HG03442 (cell line): ENCODE measurements around the gene SFPQ.
"Not testable (repeated sequence)": the region's sequence is repeated elsewhere in the genome, so short reads cannot be mapped to it uniquely, and the experiment has no call there.

Experiments used
- ATAC-seq: cut with Tn5 transposase; IDR thresholded peaks from one replicate; pipeline ENCODE4 v1.9.1; 2021; ENCODE audit warnings: mild to moderate bottlenecking, moderate library complexity; ENCODE audit not compliant: unreplicated experiment

Gene SFPQ

DNA sequence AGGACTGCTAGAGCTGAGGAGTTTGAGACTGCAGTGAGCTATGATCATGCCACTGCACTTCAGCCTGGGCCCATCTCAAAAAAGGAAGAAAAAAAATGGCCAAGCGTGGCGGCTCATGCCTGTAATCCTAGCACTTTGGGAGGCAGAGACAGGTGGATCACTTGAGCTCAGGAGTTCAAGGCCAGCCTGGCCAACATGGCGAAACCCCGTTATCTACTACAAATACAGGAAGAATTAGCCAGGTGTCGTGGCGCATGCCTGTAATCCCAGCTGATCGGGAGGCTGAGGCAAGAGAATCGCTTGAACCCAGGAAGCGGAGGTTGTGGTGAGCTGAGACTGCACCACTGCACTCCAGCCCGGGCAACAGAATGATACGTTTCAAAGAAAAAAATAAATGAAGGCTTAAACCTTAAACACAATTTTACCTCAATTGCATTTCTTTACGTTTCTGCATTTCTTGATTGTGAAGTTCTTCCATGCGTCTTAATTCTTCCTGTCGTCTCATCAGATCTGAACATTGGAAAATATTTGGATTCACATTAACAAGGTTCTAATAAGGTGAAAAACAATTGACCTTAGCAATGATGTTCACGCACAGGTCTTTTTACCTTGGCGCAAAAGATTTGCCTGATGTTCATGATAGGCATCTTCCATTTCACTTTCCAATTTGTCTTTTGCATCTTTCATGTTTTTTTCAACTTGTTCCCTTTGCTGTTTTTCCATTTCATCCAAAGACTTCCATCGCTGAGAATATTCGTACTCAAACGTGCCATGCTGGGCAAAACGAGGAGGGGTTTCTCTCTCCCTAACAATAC lies 4.2 kb downstream of the SFPQ start:
- ATAC-seq = no peak

DNA sequence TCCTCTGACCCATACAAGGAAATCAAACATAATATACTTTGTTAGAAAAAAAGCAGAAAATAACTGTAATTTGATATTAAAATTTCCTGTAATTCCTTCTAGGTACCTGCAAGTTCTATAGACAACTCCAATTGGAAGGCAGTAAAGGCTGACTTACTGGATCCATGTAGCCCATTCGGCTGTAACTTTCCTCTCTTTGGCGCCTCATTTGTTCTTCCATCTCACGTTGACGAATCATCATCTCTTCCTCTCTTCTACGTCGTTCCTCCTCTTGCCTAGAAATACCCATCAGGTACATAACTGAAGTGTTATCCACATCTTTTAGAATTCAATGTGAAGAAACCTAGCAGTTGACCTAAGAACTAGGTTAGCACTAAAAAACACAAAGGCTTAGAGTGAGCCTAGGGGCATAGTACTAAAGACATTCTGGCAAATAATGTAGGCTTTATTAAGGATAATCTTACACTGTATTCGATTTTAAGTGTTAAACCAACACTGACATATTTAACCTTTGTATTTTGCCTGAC lies 5.1 kb downstream of the SFPQ start:
- ATAC-seq = no peak

GRCh38 chr1:35186239-35186638 lies 6.7 kb downstream of the SFPQ start:
- no peak for ATAC-seq

DNA sequence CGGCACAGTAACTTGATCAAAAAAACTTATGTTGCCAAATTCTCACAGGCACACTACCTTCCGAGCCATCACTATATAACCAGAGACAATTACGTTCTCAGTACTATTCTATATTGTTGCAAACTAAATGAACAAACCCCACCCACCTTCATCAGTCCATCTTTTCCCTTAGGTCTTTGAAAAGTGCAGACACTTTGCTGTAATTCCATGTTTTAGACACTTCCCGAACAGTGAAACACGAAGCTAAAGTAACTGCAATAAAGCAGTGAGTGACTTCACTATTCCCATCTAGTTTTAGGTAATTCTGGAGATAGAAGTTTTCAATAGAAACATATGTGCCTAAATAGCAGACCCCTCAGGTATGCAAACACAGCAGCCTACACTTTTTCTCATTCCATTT lies 7.7 kb downstream of the SFPQ start:
- no peak for ATAC-seq

- ATAC-seq = no peak
These were observed 8.3 kb downstream of the SFPQ start for GRCh38 chr1:35184495-35185199.

DNA sequence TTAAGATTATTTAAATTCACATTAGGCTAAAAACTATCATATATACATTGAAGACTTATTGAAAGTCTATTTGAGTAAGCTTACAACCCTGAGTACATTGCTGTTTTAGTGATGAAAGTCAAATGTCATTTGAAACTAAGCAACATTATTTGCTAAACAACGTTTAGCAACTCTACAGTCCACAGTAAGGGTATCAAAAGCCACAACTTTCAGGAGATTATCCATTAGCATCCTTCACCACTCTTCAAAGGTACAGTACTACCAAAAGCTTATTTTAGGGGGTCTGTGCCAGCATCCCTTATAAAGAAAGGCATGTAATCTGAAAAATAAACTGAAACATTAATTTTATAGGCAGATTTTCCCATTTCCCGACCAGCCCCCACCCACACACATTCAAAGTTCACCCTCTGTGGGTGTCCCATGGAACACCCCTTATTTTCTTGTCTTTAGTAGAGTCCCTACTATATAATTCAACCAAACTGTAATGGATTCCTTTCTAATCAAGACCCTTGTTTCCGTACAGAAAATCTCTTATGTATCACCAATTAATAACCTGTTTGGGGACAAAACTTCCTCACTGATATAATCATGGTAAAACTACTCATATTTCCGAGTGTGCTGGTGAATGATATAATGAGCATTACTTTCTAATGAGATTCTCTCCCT lies 11.0 kb downstream of the SFPQ start:
- no peak for ATAC-seq

GRCh38 chr1:35180776-35181374 lies 12.1 kb downstream of the SFPQ start:
- no peak for ATAC-seq

DNA sequence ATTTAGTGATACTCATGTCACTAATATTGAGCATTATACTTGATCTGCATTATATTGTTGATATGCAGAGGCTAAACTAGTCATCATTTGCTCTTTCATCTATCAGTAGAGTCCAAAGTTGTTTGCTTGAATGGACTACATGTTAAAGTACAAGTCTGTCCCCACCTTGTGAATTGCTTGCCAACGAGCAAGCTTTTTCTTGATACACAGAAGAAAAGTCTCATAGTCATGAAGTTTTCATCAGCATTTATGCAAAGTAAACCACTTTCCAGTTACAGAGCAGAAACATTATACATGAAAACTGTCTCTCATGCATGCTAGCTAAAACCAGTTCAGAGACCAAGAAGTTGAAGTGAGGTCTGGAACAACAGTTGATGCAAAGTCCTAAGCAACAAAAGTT lies 13.0 kb downstream of the SFPQ start:
- no peak for ATAC-seq

DNA sequence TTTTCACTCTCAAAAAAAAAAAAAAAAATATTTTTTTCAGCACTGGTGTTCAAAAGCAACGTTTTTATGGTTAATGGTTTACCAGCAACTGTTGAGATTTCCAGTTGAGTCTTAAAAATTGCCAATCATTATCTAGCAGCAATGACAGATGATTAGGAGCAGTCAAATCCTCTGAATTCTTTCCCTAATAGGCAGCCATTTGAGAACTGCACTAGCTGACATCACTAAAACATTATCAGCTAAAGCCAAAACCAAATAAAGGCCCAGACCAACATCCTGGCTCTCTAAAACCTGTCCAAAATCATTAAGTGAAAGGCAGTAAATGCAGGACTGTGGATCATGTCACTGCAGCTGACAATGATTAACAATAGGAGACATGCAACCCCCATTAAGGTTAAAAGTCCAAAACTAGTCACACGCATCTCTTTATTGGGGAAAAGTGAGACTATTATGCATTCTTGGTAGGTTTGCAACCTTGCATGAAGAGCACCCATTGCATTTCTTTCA lies 14.0 kb downstream of the SFPQ start:
- no peak for ATAC-seq

- ATAC-seq = no peak
These were observed 14.7 kb downstream of the SFPQ start for GRCh38 chr1:35178295-35178695.

DNA sequence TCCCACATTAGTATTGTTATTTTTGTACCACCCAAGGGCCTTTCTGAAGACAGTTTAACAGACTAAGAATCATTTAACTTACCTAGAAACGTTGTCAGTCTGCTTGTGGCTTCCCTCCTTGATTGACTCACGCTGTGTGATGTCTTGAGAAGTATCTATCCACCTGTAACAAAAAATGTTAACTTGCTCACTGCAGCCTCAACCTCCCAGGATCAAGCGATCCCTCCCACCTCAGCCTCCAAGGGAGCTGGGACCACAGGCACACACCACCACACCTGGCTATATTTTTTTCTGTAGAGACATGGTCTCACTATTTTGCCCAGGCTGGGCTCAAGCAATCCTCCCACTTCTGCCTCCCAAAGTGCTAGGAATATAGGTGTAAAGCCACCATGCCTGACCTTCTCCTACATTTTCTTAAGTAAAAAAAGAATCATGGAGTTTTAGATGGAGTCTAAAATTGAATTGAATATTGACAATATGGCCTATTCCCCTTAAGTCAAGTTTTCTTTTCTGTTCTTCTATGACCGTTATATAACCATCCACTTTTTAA lies 15.6 kb downstream of the SFPQ start:
- no peak for ATAC-seq

GRCh38 chr1:35175602-35176001 lies 17.3 kb downstream of the SFPQ start:
- no peak for ATAC-seq

- no peak for ATAC-seq
These were observed 17.8 kb downstream of the SFPQ start for GRCh38 chr1:35175098-35175576.

- ATAC-seq = no peak
These were observed 18.9 kb downstream of the SFPQ start for GRCh38 chr1:35173909-35174540.

DNA sequence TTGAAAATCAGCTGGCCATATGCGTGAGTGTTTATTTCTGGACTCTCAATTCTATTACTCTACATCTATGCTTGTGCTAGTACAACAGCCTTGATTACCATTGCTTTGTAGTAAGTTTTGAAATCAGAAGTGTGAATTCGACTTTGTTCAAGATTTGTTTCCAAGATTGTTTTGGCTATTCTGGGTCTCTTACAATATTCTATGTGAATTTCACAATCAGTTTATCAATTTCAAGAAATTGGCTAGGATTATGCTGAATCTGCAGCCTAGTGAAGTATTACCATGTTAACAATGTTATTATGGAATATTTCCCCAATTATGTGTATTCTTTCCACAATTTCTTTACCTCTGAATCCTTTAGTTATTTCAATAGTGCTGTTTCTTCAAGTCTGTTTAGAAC lies 19.5 kb downstream of the SFPQ start:
- ATAC-seq = no peak

DNA sequence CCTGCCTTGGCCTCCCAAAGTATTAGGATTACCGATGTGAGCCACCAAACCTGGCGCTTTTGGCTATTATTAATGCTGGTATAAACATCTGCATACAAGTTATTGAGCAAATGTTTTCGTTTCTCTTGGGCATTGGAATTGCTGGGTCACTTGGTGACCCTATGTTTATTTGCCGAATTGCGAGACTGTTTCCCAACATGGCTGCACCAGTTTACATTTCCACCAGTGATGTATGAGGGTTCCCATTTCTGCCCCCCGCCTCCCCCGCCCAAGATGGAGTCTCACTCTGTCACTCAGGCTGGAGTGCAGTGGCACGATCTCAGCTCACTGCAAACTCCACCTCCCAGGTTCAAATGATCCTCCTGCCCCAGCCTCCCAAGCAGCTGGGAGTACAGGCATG lies 20.9 kb downstream of the SFPQ start:
- no peak for ATAC-seq

DNA sequence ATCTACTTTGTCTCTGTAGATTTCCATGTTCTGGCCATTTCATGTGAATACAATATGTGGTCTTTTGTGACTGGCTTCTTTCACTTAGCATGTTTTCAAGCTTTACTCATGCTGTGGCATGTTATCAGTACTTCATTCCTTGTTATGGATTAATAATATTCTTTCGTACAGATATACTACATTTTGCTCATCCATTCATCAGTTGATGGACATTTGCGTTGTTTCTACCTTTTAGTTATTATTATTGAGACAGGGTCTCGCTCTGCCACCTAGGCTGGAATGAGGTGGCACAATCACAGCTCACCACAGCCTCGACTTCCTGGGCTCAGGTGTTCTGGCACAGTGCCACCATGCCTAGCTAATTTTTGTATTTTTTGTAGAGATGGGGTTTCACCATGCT lies 21.4 kb downstream of the SFPQ start:
- no peak for ATAC-seq

GRCh38 chr1:35164893-35165292 lies 28.1 kb downstream of the SFPQ start:
- ATAC-seq = no peak

GRCh38 chr1:35151220-35151619 lies 41.7 kb downstream of the SFPQ start:
- ATAC-seq = no peak

GRCh38 chr1:35145892-35146549 lies 46.9 kb downstream of the SFPQ start:
- not testable (repeated sequence) for ATAC-seq
